GM13977 (cell line): ENCODE data around the gene OPCML.

Experiments used
- DNase-seq: peaks from one replicate; pipeline ENCODE4 v3.0.0; 2012; ENCODE audit warnings: low spot score
- CTCF ChIP-seq: IDR thresholded peaks from 2 replicates; pipeline ENCODE4 v1.5.1; 2012; ENCODE audit warnings: mild to moderate bottlenecking, control low read depth; ENCODE audit not compliant: insufficient read depth; ENCODE audit errors: extremely low read depth, missing control alignments
- in situ Hi-C: fragments of 300-500 bp; cut with MboI; formaldehyde crosslinking; loops from one replicate; pipeline ENCODE4 v1.12.0; 2022; ENCODE audit warnings: low sequenced_read_pairs, low pct_unique_long_range_greater_than_20kb, mixed read lengths, inconsistent platforms; ENCODE audit not compliant: unreplicated experiment

OPCML gene

DNA sequence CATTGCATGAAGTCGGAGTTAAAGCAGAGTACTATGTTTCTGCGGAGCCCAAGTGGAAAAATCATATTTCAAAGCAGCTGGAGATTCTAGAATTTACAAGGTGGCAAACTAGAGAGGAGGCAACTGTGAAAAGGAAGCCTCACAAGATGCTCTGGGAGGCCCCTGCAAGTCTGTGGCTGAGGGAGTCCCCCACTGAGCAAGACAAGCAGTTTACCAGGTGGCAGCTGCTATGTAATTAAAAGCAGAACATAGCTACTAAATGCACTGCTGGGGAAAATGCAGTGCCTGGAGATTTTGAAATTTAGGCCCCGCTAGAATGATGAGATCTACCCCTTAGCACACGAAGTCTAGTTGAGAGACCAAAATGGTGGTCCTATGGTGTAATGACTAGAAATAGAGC is 728.0 kb downstream of the OPCML start:
- no peak for DNase-seq
- in situ Hi-C loops: no loop called here
- no peak for TF ChIP-seq CTCF

DNA sequence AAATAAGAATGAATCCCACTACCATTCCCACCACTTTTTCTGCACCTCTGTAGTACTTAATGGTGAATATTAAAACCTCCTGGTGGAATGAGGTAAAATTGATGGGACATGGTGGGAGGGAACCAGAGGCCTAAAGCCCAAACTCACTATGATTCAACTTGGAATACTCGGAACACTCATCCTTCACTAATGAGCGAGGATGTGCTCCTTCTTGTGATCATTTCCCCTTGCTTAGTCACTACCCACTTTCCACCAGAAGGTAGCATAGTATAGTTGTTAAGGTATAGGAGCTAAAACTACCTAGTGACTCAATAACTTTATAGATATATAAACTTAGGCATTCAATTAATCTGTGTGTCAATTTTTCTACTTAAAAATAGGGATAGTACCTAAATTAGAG is 728.9 kb downstream of the OPCML start:
- in situ Hi-C loops: no loop called here
- TF ChIP-seq CTCF: no peak
- DNase-seq: no peak

GRCh38 chr11:132802947-132803346 is 729.4 kb downstream of the OPCML start:
- in situ Hi-C loops: no loop called here
- TF ChIP-seq CTCF: no peak
- no peak for DNase-seq

DNA sequence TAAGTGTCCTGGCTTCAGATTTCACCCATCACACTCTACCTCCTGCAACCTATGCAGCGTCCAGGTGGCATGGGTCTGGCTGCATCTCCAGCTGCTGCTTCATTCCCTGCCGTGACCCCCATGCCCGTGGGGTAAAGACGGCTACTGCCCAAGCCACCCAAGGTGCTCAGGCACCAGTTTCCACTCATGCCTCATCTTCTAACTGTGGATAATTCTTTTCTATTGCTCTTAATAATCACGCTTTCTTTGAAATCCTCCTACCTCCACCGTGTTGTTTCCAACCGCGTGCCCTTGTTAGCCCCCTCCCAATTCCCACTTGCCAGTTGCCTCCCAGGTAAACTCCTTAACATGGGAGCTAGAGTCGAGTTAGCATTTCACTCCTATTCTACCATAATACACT is 738.5 kb downstream of the OPCML start:
- no peak for TF ChIP-seq CTCF

DNA sequence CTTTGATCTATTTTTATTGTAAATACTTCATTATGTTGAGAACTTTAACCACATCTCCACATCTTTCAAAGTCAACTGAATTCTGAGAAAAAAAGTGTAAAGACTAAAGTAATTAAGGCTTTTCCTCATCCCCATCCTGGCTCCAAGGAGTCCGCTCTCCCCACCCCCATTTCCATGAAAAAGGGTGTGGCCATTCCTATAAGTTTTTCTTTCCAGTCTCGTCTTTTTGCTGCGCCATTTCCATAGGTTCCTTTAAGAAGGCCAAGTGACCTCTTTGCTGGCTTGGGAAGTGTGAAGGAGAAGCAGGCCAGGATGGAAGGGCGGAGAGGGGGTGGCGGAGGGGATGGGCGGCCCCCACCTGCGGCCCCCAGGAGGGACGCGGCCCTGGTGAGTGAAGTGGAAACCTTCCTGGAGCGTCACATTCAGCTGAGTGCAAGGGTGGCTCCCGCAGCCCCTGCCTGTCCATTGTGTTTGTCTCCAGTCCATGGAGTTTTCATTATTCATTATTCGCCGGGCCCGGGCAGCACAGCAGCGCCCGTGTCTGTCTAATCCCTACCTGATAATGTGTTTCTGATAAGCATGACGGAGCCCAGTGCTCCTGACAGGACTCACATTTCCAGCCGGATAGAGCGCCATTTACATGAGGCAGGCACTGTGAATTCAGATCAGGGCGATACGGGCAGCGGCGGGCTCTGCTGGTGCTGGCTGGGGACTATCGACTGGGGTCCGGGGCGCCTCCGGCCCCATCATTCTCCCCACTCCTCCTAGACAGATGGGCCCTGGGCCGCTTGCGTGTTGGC is 739.8 kb downstream of the OPCML start:
- no peak for DNase-seq
- TF ChIP-seq CTCF: no peak
- in situ Hi-C loops: no loop called here

More for the DNA sequence above, 738.5 kb downstream of the OPCML start:
- in situ Hi-C loops: no loop called here
- DNase-seq: no peak

GRCh38 chr11:132790971-132791370 is 741.3 kb downstream of the OPCML start:
- no peak for TF ChIP-seq CTCF
- in situ Hi-C loops: no loop called here

More at GRCh38 chr11:132790971-132791370, 741.3 kb downstream of the OPCML start:
- no peak for DNase-seq
